ENCODE results near the gene MZT2B. TPM values are rescaled to one million over a fixed set of nuclear protein-coding genes. Genes with fewer than 3 reads are reported as not detected.
"Not testable (repeated sequence)": the region's sequence is repeated elsewhere in the genome, so short reads cannot be mapped to it uniquely, and the experiment has no call there.

MZT2B gene
- total RNA-seq, 2 donors from 2014 or later: 161 to 195 TPM

DNA sequence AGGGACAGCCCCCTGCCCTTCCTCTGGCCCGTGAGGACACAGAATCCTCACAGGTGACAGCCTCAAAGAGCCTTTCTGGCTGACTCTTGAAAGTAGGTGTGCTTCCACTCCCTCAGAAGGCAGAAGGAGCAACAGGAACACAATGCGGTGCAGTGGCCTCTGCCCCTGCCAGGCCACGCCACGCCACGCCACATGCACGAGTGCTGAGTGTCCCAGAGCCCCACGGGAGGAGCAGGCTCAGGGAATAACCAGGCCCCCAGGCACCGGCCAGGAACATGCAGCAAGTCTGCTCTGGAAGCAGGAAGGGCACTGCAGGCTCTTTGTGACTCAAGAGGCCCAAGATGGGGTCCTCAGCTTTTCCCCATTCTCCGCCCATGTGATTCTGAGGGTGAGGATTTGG is 19.1 kb upstream of the MZT2B start:
- Histone ChIP-seq H3K27ac (no peak overlapping the region), H3K4me1 (replicated peaks) (no peaks in the 10 kb centered on the region), H3K36me3 (peaks cover 0 to 12% of the 10 kb centered on the region in 2 donors), H3K4me3 (no peak overlapping the region), H3K27me3 (replicated peaks; ENCODE audit: insufficient read depth) (no peaks in the 10 kb centered on the region), H3K9me3 (no peaks in the 10 kb centered on the region)
- no peak for DNase-seq (ENCODE audit: low spot score)
- no peak for TF ChIP-seq POLR2AphosphoS5 (IDR thresholded peaks at IDR 0.05)
- TF ChIP-seq, protein P1, sequence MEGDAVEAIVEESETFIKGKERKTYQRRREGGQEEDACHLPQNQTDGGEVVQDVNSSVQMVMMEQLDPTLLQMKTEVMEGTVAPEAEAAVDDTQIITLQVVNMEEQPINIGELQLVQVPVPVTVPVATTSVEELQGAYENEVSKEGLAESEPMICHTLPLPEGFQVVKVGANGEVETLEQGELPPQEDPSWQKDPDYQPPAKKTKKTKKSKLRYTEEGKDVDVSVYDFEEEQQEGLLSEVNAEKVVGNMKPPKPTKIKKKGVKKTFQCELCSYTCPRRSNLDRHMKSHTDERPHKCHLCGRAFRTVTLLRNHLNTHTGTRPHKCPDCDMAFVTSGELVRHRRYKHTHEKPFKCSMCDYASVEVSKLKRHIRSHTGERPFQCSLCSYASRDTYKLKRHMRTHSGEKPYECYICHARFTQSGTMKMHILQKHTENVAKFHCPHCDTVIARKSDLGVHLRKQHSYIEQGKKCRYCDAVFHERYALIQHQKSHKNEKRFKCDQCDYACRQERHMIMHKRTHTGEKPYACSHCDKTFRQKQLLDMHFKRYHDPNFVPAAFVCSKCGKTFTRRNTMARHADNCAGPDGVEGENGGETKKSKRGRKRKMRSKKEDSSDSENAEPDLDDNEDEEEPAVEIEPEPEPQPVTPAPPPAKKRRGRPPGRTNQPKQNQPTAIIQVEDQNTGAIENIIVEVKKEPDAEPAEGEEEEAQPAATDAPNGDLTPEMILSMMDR (IDR thresholded peaks at IDR 0.05): no peak
- TF ChIP-seq POLR2A (IDR thresholded peaks at IDR 0.05): no peak
- intact Hi-C loops (cut with DNase I): no loop called here
- 96% methylated on average over 9 of the region's 9 CpGs for WGBS

DNA sequence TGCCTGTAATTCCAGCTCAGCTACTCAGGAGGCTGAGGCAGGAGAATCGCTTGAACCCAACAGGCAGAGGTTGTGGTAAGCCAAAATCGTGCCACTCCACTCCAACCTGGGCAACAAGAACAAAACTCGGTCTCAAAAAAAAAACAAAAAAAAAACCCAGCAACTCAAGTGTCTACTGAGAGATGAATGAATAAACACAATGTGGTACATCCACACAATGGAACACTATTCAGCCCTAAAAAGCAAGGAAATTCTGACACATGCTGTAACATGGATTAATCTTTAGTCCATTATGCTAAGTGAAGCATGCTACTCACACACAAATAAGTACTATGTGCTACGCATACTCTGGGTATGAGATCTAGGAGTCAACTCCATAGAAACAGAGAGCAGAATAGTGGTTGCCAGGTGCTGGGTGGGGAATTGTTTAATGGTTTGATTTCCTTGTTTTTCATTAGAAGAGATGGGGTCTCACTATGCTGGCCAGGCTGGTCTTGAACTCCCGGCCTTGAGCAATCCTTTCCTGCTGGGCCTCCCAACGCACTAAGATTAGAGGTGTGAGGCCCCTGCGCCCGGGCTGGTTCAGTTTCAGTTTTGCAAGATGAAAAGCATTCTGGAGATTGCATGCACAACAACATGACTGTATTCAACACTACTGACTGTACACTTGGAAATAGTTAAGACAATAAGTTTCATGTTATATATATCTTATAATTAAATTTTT is 16.6 kb upstream of the MZT2B start:
- no peak for DNase-seq (ENCODE audit: low spot score)
- H3K4me1 ChIP-seq (replicated peaks): no peaks in the 10 kb centered on the region
- H3K4me3 ChIP-seq: no peak overlapping the region
- no peak overlapping the region for H3K27ac ChIP-seq
- H3K27me3 ChIP-seq (replicated peaks; ENCODE audit: insufficient read depth): no peaks in the 10 kb centered on the region
- no peaks in the 10 kb centered on the region for H3K9me3 ChIP-seq
- H3K36me3 ChIP-seq: peaks cover 0 to 12% of the 10 kb centered on the region in 2 donors
- intact Hi-C loops (cut with DNase I): no loop called here
- WGBS: 96% methylated on average over 8 of the region's 8 CpGs
- TF ChIP-seq POLR2AphosphoS5 (IDR thresholded peaks at IDR 0.05): no peak
- TF ChIP-seq POLR2A (IDR thresholded peaks at IDR 0.05): no peak
- TF ChIP-seq, protein P1 (IDR thresholded peaks at IDR 0.05): no peak

DNA sequence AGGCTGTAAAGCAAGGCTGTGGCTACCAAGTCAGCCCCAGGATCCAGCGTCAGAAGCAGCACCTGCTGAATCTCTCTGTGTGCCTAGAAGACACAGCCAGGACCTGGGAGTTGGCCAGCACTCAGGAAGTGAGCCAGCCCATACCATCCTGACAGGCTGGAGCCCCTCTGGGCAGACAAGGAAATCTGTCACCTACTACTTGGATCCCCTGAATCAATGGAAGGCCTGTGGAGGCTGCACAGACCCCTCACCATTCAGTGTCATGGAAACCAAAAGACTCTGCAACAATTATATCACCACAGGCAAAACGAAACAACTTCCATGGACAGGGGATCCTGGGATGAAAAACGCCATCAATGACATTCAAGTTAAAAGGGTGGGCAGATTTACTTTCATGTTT is 15.5 kb upstream of the MZT2B start:
- intact Hi-C loops (cut with DNase I); H3K4me1 ChIP-seq (replicated peaks); H3K4me3 ChIP-seq; H3K27ac ChIP-seq; H3K9me3 ChIP-seq; DNase-seq (ENCODE audit: low spot score); H3K27me3 ChIP-seq (replicated peaks; ENCODE audit: insufficient read depth): not testable (repeated sequence)
- peaks cover 0 to 12% of the 10 kb centered on the region in 2 donors for H3K36me3 ChIP-seq
- WGBS: 94% methylated on average over 3 of the region's 3 CpGs

DNA sequence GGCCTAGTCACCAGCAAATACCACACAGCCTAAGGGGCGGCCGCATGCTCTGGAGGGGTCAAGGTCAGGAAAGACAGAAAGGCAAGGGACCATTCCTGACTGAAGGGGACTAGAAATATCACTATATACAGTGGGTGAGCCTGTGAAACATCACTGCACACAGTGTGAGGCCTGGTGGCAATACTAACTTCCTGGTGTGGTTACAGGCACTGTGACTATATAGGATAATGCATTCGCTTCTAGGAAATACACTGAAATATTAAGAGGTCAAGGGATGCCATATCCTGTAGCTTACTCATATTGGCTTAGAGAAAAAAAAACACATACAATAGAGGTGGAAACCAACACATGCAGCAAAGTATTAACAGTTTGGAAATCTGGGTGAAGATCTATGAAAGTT is 12.9 kb upstream of the MZT2B start:
- H3K36me3 ChIP-seq; H3K27me3 ChIP-seq (replicated peaks; ENCODE audit: insufficient read depth); H3K9me3 ChIP-seq; H3K4me1 ChIP-seq (replicated peaks); DNase-seq (ENCODE audit: low spot score); H3K4me3 ChIP-seq; intact Hi-C loops (cut with DNase I); H3K27ac ChIP-seq: not testable (repeated sequence)
- WGBS: 98% methylated on average over 3 of the region's 3 CpGs

DNA sequence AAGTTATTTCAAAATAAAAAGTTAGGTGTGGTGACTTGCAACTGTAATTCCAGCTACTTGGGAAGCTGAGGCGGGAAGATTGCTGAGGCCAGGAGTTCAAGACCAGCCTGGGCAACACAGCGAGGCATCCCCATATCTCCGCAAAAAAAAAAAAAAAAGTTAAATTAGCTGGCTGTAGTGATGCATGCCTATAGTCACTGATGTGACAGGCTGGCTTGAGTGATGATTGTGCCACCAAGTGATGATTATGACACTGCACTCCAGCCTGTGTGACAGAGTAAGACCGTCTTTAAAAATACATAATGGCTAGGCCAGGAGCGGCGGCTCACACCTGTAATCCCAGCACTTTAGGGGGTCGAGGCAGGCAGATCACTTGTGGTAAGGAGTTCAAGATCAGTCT is 12.2 kb upstream of the MZT2B start:
- no peak overlapping the region for H3K4me3 ChIP-seq
- H3K36me3 ChIP-seq: peaks cover 0 to 6% of the 10 kb centered on the region in 2 donors
- 96% methylated on average over 7 of the region's 7 CpGs for WGBS
- TF ChIP-seq, protein P1 (IDR thresholded peaks at IDR 0.05): no peak
- TF ChIP-seq POLR2AphosphoS5 (IDR thresholded peaks at IDR 0.05) (no peak), POLR2A (IDR thresholded peaks at IDR 0.05) (no peak)
- H3K9me3 ChIP-seq: no peaks in the 10 kb centered on the region
- no peak for DNase-seq (ENCODE audit: low spot score)
- no peak overlapping the region for H3K27ac ChIP-seq
- H3K4me1 ChIP-seq (replicated peaks): no peaks in the 10 kb centered on the region
- H3K27me3 ChIP-seq (replicated peaks; ENCODE audit: insufficient read depth): no peaks in the 10 kb centered on the region
- intact Hi-C loops (cut with DNase I): no loop called here

DNA sequence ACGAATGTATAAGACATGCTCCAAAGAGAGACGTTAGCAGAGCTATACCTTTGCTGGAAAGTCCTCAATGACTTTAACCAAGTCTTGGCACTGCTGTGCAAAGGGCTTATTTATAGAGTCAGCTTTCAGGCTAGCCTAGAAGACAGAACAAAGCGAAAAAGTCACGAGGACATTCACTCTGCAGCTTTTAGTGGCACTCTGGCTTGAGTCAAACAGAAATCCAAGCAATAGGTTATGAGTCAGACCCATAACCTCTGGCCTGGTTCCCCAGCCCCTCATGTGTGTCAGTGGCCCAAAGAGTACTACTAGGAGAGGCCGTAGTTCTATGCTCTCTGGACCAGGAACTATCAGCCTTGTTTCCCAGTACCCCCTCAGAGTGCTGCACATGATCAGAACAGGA is 7.2 kb upstream of the MZT2B start:
- H3K4me1 ChIP-seq (replicated peaks); intact Hi-C loops (cut with DNase I); DNase-seq (ENCODE audit: low spot score); H3K36me3 ChIP-seq; H3K4me3 ChIP-seq; H3K27ac ChIP-seq; H3K9me3 ChIP-seq; H3K27me3 ChIP-seq (replicated peaks; ENCODE audit: insufficient read depth): not testable (repeated sequence)
- 89% methylated on average over 5 of the region's 5 CpGs for WGBS

DNA sequence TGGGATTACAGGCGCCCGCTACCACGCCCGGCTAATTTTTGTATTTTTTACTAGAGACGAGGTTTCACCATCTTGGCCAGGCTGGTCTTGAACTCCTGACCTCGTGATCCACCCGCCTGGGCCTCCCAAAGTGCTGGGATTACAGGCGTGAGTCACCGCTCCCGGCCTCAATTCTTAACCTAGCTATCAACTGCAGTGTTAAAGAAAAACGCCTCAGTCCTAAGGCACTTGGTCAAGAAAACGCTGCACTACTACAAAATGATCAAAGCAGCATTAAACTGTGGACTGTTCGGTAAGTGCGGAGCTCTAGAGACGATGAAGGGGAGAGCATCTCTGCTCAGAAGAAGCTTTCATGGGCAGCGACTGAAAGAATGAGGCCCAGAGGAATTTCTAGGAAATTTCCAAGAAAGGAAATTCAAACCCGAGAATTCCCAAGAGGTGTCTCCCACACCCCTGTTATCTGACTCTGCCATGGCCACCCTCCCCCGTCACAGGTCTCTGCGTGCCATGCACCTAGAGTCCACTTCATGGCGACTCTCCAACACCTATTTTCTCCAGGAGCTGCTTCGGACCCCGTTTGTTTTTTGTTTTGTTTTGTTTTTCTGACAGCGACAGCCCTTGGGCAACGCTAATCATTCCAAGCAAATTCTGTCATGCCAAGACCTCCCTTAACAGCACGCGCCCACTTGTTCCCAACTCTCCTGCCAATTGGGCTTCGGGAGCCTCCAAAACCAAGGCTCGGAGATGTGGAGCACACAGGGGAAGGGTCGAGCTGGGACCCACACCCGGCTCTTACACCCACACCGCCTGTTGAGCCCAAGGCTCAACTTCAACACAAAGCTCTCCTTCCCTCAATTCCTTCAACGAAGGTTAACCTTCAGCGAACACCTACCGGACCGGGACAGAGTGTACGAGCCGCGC is 1.4 kb upstream of the MZT2B start:
- intact Hi-C loops (cut with DNase I): loop anchor here (2.0 to 10.0 kb wide), 3 partner anchors 152 to 924 kb away; partner anchors contain the start of genes IMP4 and PLEKHB2
- not testable (repeated sequence) for DNase-seq (ENCODE audit: low spot score); H3K27me3 ChIP-seq (replicated peaks; ENCODE audit: insufficient read depth); H3K36me3 ChIP-seq; H3K4me1 ChIP-seq (replicated peaks); H3K9me3 ChIP-seq
- Histone ChIP-seq H3K27ac (peak overlapping the region; percentile 89 to 93), H3K4me3 (peak overlapping the region; percentile 98)
- WGBS: 26% methylated on average over 38 of the region's 38 CpGs
